ENCODE results near the gene NPPB. TPM values are rescaled to one million over a fixed set of nuclear protein-coding genes. Genes with fewer than 3 reads are reported as not detected.
A peak's percentile ranks its signal among the peaks of the same experiment; 100 is the strongest.

NPPB gene
- total RNA-seq, 1 experiment from 2014 or later, result 0.35 TPM

DNA sequence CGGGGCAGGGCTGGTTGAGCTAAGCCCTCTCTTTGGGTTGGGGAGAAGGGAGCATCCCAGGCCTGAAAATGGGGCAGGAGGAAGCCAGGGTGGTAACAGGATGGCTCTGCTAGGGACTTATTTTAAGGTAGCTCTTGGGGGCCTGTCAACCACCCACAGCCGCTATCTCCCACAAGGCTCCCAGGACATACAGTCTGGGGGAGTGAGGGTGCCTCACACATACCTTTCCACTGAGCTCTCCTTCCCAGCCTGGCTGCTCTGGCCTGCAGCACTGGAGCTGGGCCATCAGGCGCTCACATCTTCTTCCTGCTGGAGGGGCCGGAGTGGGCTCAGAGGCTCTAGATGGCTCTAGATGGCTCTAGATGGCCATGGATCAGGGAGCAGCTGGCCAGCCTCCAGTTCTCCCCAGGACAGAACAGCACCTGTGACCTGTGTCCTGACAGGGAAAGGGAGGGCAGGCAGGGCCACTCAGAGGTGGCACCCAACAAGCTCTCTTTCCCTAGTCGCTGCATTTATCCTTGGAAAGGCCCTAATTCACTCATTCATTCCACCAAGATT, 11.0 kb upstream of the NPPB start:
- H3K4me1 Mint-ChIP-seq, result no peaks in the 10 kb centered on the region
- Histone ChIP-seq H3K4me1 (ENCODE audit: insufficient read depth, low read length) (no peaks in the 10 kb centered on the region), H3K56ac (ENCODE audit: insufficient read length, low read depth, low read length) (no peak overlapping the region), H3K4ac (ENCODE audit: low read depth, low read length) (no peak overlapping the region), H2BK5ac (ENCODE audit: insufficient read length, low read length) (no peak overlapping the region), H3K79me2 (ENCODE audit: insufficient read depth, low read length) (no peaks in the 10 kb centered on the region), H2AK5ac (ENCODE audit: insufficient read length, low read length) (no peak overlapping the region), H2AFZ (ENCODE audit: low read length) (no peak overlapping the region), H3K9ac (ENCODE audit: extremely low read depth, insufficient read length, low read length) (no peak overlapping the region), H3K23me2 (ENCODE audit: insufficient read length, low read depth, low read length, poor library complexity, severe bottlenecking) (no peaks in the 10 kb centered on the region), H3K9me3 (ENCODE audit: control insufficient read depth, low read depth, low read length) (no peaks in the 10 kb centered on the region), H3K27me3 (ENCODE audit: insufficient read depth, low read length) (no peaks in the 10 kb centered on the region), H4K5ac (ENCODE audit: insufficient read length, low read depth, low read length) (no peak overlapping the region), H3K23ac (ENCODE audit: insufficient read length, low read depth, low read length) (no peak overlapping the region), H2BK20ac (ENCODE audit: low read depth, low read length, poor library complexity, severe bottlenecking) (no peak overlapping the region), H4K8ac (replicated peaks; ENCODE audit: insufficient read length, low read depth, low read length) (no peak overlapping the region), H3K14ac (ENCODE audit: insufficient read depth, low read length) (no peak overlapping the region; the same call in 1 of the 2 replicates), H3K18ac (ENCODE audit: insufficient read length, low read depth, low read length) (no peak overlapping the region), H4K91ac (ENCODE audit: insufficient read length, low read depth, low read length) (no peak overlapping the region), H3K79me1 (ENCODE audit: insufficient read depth, low read depth, low read length, poor library complexity, severe bottlenecking) (no peaks in the 10 kb centered on the region), H2BK12ac (ENCODE audit: insufficient read length, low read depth, low read length) (no peak overlapping the region), H3T11ph (ENCODE audit: low read length) (no peak overlapping the region), H3K4me2 (ENCODE audit: insufficient read depth, insufficient read length, low read length) (no peak overlapping the region), H2BK15ac (ENCODE audit: low read depth, low read length) (no peak overlapping the region), H2BK120ac (ENCODE audit: low read depth, low read length, poor library complexity, severe bottlenecking) (no peak overlapping the region), H3K27ac (ENCODE audit: insufficient read length, low read depth, low read length) (no peak overlapping the region), H4K20me1 (ENCODE audit: control insufficient read depth, insufficient read depth, insufficient read length) (no peaks in the 10 kb centered on the region)
- TF ChIP-seq, protein P1, sequence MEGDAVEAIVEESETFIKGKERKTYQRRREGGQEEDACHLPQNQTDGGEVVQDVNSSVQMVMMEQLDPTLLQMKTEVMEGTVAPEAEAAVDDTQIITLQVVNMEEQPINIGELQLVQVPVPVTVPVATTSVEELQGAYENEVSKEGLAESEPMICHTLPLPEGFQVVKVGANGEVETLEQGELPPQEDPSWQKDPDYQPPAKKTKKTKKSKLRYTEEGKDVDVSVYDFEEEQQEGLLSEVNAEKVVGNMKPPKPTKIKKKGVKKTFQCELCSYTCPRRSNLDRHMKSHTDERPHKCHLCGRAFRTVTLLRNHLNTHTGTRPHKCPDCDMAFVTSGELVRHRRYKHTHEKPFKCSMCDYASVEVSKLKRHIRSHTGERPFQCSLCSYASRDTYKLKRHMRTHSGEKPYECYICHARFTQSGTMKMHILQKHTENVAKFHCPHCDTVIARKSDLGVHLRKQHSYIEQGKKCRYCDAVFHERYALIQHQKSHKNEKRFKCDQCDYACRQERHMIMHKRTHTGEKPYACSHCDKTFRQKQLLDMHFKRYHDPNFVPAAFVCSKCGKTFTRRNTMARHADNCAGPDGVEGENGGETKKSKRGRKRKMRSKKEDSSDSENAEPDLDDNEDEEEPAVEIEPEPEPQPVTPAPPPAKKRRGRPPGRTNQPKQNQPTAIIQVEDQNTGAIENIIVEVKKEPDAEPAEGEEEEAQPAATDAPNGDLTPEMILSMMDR (conservative IDR thresholded peaks at IDR 0.05), result no peak
- WGBS (ENCODE audit: extremely low coverage, insufficient read length, low lambda C conversion rate), result no CpG with 5 or more reads among the region's 5 CpGs
- no peak for DNase-seq
- peak overlapping the region in 1 of 3 experiments; percentile 17; a peak in 1 of 7 replicates for H3K27ac Mint-ChIP-seq
- no peak overlapping the region for H3K4me3 Mint-ChIP-seq
- H3K36me3 Mint-ChIP-seq (ENCODE audit: insufficient read depth in 1 of 3, low read depth in 3 of 3), result no peaks in the 10 kb centered on the region; a peak in 1 of 7 replicates
- no peaks in the 10 kb centered on the region for H3K27me3 Mint-ChIP-seq (ENCODE audit: low read depth)
- no peaks in the 10 kb centered on the region for H3K9me3 Mint-ChIP-seq
